Stimulated activated naive CD8-positive, alpha-beta T cell treated with anti-CD3 and anti-CD28 coated beads, Interleukin-15, amount 100 ng/mL, for 72 hours (primary cell): ENCODE results near the gene CHPF.
A peak's percentile ranks its signal among the peaks of the same experiment; 100 is the strongest.

Source experiments
- ATAC-seq: fragments of 150-1000 bp; cut with Tn5 transposase; 2 replicates; pipeline ENCODE4 v1.10.0; 2021; ENCODE audit warnings: mild to moderate bottlenecking, moderate library complexity
- DNase-seq, 2 donors: peaks; one replicate each; pipeline ENCODE4 v3.0.0; 2021 to 2022
- H3K27ac Mint-ChIP-seq, 2 donors: one replicate each; pipeline ENCODE4 v1.8.0; 2022; ENCODE audit warnings: mild to moderate bottlenecking in 2 of 2, mixed read lengths in 2 of 2, moderate library complexity in 2 of 2
- H3K27me3 Mint-ChIP-seq: one replicate; pipeline ENCODE4 v1.8.0; 2022; ENCODE audit warnings: mixed read lengths
- H3K4me1 Mint-ChIP-seq: one replicate; pipeline ENCODE4 v1.8.0; 2022; ENCODE audit warnings: mild to moderate bottlenecking, mixed read lengths
- H3K4me3 Mint-ChIP-seq, 2 donors: one replicate each; pipeline ENCODE4 v1.8.0; 2022; ENCODE audit warnings: mild to moderate bottlenecking in 2 of 2, mixed read lengths in 2 of 2, moderate library complexity in 1 of 2
- H3K9me3 Mint-ChIP-seq, 2 donors: one replicate each; pipeline ENCODE4 v1.8.0; 2022; ENCODE audit warnings: mixed read lengths in 2 of 2

Gene CHPF

DNA sequence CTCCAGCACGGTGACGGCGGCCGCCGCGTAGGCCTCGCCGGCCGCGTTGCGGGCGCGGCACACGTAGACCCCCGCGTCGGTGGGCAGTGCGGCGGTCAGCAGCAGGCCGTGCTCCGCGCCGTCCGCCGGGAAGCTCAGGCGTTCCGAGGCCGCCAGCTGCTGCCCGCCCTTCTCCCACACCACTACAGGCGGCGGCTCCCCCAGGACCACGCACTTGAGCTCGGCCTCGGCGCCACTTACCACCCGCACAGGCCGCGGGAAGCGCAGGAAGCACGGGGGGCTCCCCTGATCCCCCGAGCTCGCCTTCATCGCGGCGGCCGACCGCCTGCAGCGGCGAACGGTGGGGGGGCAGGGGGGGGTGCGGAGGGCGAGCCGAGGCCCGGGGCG is 27.3 kb upstream of the CHPF start:
- DNase-seq, result no peak
- Mint-ChIP-seq H3K27me3 (peaks cover 82% of the 10 kb centered on the region), H3K4me3 (peak overlapping the region; percentile 49 to 52), H3K9me3 (no peaks in the 10 kb centered on the region), H3K27ac (no peak overlapping the region), H3K4me1 (peaks cover 5% of the 10 kb centered on the region)
- ATAC-seq, result peak; percentile 22

DNA sequence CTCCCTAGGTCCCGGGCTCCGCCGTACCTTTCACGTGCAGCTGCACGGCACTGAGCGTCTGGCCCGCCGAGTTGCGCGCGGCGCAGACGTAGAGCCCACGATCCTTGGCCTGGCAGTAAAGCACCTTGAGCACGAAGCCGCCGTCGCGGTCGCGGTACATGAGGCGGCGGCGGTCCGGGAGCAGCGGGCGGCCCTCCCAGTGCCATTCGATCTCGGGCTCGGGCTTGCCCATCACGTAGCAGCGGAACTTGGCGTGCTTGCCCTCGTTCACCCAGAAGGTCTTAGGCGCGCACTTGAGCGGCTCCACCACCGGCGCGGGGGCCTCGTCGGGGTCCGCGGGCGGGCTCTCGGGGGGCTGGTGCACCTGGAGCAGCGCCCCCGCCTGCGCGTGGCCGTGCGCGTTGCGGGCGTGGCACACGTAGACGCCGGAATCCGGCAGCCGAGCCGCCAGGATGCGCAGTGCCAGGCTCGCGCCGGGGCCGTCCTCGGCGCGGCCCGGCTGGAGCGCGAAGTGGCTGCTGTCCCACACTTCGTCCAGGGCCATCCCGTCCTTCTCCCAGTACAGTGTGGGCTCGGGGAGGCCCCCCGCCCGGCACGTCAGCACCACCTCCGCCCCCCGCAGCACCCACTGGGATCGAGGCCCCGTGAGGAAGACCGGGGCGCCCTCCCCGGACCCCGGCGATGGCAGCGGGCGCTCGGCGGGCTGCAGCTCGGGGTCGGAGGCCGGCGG is 26.8 kb upstream of the CHPF start:
- Mint-ChIP-seq H3K9me3 (no peaks in the 10 kb centered on the region), H3K4me3 (peak overlapping the region; percentile 53 to 72)
- peak; percentile 43 for ATAC-seq

DNA sequence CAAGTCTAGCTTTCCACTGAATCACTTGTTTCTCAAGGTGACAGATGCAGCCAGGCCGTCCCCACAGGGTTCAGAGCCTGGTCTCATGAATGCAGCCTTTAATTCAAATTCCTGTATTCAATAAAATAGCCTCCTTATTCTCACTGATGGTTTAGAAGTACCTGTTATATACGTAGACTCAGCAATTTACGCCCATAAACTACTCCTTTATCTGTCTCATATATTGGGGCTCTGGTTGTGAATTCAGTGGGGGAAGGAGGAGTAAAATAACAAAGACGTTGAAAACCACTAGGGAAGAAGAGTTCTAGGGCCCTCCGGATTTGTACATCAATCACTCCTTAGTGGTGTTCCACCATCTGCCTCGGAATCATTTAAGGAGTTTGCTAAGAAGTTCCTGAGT is 26.0 kb upstream of the CHPF start:
- Mint-ChIP-seq H3K9me3 (no peaks in the 10 kb centered on the region), H3K4me3 (peak overlapping the region; percentile 8 to 72), H3K27ac (no peak overlapping the region), H3K27me3 (peaks cover 72% of the 10 kb centered on the region), H3K4me1 (peaks cover 5% of the 10 kb centered on the region)
- ATAC-seq (no peak), DNase-seq (no peak)

More for the DNA sequence above, 26.8 kb upstream of the CHPF start:
- no peak for DNase-seq
- Mint-ChIP-seq H3K27ac (no peak overlapping the region), H3K4me1 (peaks cover 5% of the 10 kb centered on the region), H3K27me3 (peaks cover 78% of the 10 kb centered on the region)

DNA sequence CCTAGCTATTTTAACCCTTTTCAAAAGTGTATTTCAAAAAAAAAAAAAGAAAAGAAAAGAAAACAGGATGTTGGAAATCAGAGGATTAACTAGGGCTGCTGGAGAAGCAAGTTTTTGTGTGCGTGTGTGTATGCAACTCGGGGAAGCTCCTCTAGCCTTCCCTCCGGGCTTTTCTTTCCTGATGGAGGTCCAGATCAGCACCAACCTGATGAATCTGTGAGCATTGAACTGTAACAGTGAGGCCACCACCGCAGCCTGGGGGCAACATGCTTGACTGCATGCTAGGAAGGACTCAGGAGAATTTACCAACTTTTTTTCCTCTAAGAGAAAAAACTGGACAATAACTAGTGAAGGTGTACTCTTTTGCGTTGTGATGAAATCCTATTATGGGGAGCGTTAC is 25.4 kb upstream of the CHPF start:
- DNase-seq (no peak), ATAC-seq (no peak)
- Mint-ChIP-seq H3K27me3 (peaks cover 77% of the 10 kb centered on the region), H3K9me3 (no peaks in the 10 kb centered on the region), H3K4me3 (no peak overlapping the region), H3K27ac (no peak overlapping the region), H3K4me1 (peaks cover 5% of the 10 kb centered on the region)

DNA sequence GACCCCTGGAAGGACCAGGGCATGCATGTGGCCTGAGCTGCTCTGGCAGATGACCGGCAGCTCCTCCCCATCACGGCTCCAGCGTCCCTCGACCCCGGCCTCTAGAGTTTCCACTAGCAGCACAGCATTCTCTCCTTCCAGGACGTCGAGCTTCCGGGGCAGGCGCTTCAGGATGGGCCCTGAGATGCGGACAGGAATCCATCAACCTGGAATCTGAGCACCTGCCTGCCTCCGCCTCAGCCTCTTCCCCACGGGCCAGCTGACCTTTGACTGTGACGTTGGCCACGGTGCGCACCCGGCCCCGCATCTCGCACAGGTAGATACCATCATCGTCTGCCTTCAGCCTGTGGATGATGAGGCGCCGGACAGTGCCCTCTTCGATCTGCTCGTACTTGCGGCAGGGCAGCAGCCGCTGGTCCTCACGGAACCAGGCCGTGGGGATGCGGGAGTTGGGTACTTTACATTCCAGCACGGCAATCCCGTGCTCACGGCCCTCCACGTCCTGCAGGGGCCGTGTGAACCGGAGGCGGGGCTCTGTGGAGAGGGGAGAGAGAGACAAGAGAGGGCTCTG is 24.3 kb upstream of the CHPF start:
- H3K27me3 Mint-ChIP-seq, result peaks cover 68% of the 10 kb centered on the region
- H3K4me1 Mint-ChIP-seq, result peaks cover 5% of the 10 kb centered on the region

DNA sequence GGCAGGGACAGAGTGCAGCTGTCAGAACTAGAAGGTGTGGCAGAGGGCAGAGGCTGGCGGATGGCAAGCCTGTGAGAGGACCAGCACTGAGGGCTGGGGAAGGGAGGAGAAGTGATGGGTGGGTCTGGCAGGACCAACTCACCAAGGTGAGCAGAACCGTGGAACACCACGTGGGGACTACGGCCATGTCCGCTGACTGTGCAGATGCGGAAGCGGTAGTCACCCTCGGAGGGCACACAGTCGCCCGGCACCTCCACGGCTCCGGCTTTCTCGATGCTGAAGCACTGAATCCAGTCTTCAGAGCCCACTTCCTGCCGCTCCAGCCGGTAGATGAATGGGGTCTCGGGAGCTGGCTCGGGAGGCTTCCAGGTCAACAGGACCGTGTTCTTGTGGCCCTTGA is 23.5 kb upstream of the CHPF start:
- Mint-ChIP-seq H3K27me3 (peaks cover 61% of the 10 kb centered on the region), H3K27ac (no peak overlapping the region), H3K4me1 (peaks cover 5% of the 10 kb centered on the region), H3K4me3 (no peak overlapping the region), H3K9me3 (no peaks in the 10 kb centered on the region)
- ATAC-seq (no peak), DNase-seq (no peak)

More for the DNA sequence above, 24.3 kb upstream of the CHPF start:
- ATAC-seq (no peak), DNase-seq (no peak)
- Mint-ChIP-seq H3K9me3 (no peaks in the 10 kb centered on the region), H3K4me3 (no peak overlapping the region), H3K27ac (no peak overlapping the region)

DNA sequence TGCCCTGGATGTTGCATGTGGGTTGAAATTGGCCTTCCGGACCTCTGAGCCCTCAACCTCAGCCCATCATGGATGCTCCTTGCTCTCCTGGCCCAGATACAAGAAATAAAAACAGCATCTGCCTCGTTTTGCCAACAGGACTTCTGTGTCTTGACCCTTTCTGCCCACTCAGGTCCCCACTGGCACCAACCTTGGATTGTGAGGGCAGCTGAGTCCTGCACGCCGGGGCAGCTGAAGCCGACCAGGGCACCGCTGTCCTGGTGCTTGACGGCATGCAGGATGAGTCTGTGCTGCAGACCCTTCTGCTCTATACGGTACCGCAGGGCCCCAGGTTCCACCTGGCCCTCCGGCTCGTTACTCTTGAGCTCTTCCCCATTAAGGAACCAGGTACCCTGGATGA is 23.0 kb upstream of the CHPF start:
- Mint-ChIP-seq H3K27ac (no peak overlapping the region), H3K4me3 (no peak overlapping the region), H3K4me1 (peaks cover 5% of the 10 kb centered on the region), H3K27me3 (peaks cover 56% of the 10 kb centered on the region), H3K9me3 (no peaks in the 10 kb centered on the region)
- ATAC-seq (no peak), DNase-seq (no peak)

DNA sequence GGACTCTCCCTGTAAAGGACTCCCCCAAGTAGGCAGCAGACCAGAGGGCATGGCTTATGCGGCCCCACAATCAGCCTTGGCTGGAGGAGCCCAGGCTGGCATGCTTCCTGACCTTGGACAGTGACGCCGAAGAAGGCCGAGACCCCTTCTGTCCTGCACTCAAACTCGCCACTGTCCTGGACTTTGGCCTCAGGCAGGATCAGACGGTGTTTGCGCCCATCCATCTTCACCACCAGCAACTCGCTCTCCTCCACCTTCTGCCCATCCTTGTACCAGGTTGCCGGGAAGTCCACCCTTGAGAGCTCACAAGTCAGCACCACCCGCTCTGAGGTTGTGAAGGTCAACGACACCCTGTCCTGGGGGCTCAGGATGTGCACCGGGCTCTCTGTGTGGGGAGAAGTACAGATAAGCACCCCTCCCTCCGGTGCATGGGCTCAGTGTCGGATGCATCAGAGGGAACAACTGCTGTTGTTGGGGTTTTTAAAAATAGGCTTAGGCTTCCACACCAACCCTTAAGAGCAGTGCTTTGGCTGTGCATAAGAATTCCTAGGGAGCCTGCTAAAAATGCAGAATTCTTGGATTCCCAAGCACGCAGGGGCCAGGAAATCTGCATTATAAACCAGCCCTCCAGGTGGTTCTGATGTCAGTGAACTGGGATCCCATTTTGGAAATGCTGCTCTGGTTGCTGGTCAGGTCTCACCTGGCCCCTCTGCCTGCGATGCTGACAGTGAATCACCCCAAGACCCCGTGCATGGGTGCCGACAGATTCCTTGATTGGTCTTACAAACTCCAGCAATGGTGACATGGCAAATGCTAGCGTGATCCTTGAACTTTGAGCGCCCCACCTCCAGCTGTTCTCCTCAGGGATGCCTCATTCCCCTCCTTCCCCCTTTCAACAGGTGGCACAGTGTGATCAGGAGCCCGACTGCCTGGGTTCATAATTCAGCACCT is 21.8 kb upstream of the CHPF start:
- no peak for DNase-seq
- H3K27ac Mint-ChIP-seq, result no peak overlapping the region
- no peak for ATAC-seq
- no peak overlapping the region for H3K4me3 Mint-ChIP-seq
- peaks cover 5% of the 10 kb centered on the region for H3K4me1 Mint-ChIP-seq
- H3K9me3 Mint-ChIP-seq, result no peaks in the 10 kb centered on the region
- H3K27me3 Mint-ChIP-seq, result peaks cover 52% of the 10 kb centered on the region

DNA sequence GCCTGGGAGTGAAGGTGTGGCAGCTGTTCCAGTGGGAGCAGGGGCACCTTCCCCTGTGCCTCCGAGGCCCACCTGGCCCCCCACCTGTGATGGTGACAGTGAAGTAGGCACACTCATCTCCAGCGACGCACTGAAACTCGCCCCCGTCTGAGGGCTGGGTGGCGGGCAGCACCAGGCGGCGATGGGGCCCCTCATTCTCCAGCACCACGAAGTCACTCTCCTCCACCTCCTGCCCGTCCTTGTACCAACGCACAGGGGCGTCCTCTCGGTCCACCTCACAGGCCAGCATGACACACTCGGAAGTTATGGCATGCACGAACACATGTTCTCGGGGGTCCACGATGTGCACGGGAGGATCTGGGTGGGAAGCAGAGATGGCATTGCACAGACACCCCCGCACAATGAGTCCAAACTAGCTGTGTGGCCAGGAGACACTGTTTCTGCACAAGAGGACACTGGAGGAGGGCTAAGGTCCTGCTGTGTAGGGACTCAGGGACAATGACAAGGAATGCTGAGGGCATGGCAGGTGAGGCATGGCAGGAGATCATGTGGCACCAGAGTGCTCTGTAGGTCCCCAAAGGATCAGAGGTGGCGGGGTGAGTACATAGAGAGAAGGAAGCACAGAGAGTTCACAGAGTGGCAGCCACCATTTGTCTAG is 19.8 kb upstream of the CHPF start:
- DNase-seq (no peak), ATAC-seq (peak; percentile 6)
- Mint-ChIP-seq H3K27me3 (peaks cover 40% of the 10 kb centered on the region), H3K4me3 (no peak overlapping the region), H3K4me1 (no peaks in the 10 kb centered on the region), H3K9me3 (no peaks in the 10 kb centered on the region), H3K27ac (no peak overlapping the region)

DNA sequence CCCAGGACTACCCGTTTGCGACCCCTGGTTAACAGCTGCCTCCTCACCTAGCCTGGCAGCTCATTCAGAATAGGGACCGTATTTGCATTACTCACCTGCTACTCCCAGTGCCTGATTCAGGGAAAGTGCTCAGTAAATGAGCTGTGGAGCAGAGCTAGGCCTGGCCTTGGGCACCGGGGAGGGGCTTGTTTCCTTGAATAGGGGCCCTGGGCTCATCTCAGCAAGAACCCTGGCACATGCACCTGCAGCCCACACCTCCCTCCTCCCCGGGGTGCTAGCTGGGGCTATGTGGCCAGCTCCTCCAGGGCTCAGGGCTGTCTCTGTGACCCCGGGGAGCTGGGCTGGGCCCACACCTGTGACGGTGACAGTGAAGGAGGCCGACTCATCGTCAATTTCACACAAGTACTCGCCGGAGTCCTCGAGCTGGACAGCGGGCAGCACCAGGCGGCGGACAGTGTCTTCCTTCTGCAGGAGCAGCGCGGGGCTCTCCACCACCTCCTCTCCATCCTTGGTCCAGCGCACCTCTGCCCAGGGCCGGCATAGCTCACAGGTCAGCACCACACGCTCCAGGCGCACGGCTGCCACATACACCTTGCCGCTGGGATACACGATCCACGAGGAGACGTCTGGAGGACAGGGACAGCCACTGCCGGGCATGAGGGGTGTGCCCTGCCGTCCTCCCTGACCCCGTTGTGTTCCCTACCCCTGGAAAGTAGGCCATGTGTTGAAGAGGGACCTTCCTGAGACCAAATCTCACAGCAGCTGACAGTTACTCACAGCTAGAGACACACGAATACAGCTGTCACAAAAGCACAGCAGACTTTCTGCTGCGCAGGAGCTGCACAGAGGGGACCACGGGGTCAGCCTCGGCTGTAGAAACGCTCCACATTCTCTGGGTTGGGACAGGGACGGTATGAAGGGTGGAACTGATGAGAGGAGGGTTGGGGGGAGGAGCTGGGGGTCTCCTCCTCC is 18.7 kb upstream of the CHPF start:
- Mint-ChIP-seq H3K27ac (no peak overlapping the region), H3K9me3 (no peaks in the 10 kb centered on the region), H3K4me3 (no peak overlapping the region), H3K27me3 (peaks cover 30% of the 10 kb centered on the region), H3K4me1 (no peaks in the 10 kb centered on the region)
- ATAC-seq (no peak), DNase-seq (no peak)

DNA sequence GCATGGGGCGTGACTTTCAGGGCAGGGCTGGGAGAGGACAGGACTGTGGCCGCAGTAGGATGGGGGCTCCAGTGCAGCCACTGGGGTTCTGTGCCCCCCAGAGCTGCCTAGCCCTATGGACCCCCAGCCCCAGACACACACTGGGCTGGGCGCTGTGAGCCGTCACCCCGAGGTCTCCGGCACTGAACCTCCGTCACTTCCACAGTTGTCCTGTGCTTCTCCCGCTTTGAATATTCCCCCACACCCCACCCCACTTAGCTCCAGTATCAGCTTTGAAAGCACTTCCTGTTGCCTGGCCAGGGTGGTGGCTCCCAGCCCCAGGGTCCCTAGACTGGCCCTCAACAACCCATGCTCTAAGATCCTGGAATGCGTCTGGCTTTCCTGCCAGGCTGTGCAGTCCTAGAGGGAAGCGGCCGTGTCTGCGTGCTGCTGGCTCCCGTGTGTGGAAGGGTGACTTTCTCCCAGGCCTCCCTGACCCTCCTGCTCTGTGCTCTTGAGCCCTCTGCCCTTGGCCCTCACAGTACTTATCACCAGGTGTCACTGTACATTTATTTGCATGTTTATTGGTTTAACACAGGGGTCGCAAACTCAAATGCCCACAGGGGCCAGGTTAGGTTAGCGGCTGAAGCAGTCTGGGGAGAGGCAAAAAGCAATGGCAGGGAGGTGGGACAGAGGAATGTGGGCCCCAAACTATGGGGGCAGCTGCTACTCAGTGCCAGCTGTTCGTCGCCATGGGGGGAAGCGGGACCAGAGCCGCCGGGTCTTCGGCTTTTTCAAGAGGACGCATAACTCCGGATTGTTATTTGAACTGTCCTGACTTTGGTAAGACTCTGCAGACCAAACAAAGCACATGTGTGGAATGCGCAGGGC is 17.8 kb upstream of the CHPF start:
- peaks cover 27% of the 10 kb centered on the region for H3K27me3 Mint-ChIP-seq
- DNase-seq, result no peak
- H3K9me3 Mint-ChIP-seq, result no peaks in the 10 kb centered on the region
- ATAC-seq, result no peak
- H3K27ac Mint-ChIP-seq, result no peak overlapping the region
- no peak overlapping the region for H3K4me3 Mint-ChIP-seq
- H3K4me1 Mint-ChIP-seq, result no peaks in the 10 kb centered on the region

DNA sequence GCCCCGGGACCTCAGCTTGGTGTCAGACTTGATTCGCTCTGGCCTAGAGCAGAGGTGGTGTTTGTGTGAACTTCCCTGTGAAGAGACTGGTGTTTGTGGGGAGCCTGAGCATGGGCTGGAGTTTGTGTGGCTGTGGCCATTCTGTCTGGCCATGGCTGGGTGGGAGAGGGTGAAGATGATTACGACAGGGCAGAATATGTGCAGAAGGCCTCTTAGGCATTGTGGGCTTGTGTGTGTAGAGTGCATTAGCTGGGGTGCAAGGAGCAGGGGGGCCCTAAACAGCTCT is 17.2 kb upstream of the CHPF start:
- Mint-ChIP-seq H3K4me1 (no peaks in the 10 kb centered on the region), H3K9me3 (no peaks in the 10 kb centered on the region), H3K4me3 (no peak overlapping the region), H3K27ac (no peak overlapping the region), H3K27me3 (peaks cover 27% of the 10 kb centered on the region)
- DNase-seq (no peak), ATAC-seq (no peak)

DNA sequence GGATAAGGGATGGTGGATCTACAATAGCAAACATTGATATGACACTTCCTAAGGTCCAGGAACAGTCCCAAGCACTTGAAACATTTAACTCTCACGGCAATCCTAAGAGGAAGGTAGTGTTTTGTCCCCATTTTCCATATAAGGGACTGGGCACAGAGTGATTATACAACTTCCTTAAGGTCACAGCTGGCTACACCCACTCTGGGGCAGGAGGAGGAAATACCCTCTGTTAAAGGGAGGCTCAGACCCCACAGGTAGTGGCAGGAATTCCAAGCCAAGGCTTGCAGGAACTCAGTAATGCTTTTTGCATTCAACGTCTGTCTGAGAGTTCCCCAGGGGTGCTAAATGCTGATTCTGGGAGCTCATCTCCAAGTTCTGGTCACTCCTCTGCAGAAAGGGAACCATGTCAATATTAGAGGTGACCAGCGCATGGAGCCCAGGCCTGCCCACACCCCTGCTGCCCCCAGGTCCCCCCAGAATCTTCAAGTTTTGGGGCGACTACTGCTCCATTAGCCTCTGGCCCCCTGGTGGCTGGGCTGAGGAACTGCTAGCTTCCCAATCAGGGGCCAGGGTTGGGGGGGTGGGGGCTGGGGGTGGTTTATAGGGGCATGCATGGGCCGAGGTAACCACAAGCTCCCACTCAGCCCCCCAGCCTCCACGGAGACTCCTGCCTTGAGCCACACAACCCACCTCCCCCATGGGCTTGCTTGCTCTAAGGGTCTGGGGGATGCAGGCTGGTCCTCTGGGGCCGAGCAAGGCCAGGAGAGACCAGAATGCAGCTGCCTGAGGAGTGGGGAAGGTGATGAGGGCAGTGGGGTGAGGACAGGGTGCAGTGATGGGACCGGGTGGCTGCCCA is 16.7 kb upstream of the CHPF start:
- H3K27me3 Mint-ChIP-seq, result peaks cover 27% of the 10 kb centered on the region
- no peaks in the 10 kb centered on the region for H3K4me1 Mint-ChIP-seq
- no peak overlapping the region for H3K27ac Mint-ChIP-seq

More for the DNA sequence above, 16.7 kb upstream of the CHPF start:
- H3K9me3 Mint-ChIP-seq, result no peaks in the 10 kb centered on the region
- DNase-seq (no peak), ATAC-seq (no peak)
- no peak overlapping the region for H3K4me3 Mint-ChIP-seq
